K562 (cell line): Measurements from ENCODE around the gene RDH13. TPM values are rescaled to one million over a fixed set of nuclear protein-coding genes. Genes with fewer than 3 reads are reported as not detected.
A peak's percentile ranks its signal among the peaks of the same experiment; 100 is the strongest.
"Not testable (repeated sequence)": the region's sequence is repeated elsewhere in the genome, so short reads cannot be mapped to it uniquely, and the experiment has no call there.

ENCODE experiments used
- ATAC-seq: fragments of 200-7000 bp; cut with Tn5 transposase; 3 replicates; pipeline ENCODE4 v1.9.1; 2020; ENCODE audit warnings: moderate library complexity
- BruUV-seq: library from RNA; stranded (reverse); fragments of 400-500 nt; replicated peaks from 2 replicates; lab custom pipeline; 2021; lab: Mats Ljungman, UMichigan
- CTCF ChIA-PET: fragments of 300-600 bp; formaldehyde crosslinking; extraction: SDS; loops from one replicate; lab custom pipeline; 2021; ENCODE audit warnings: low intra/inter-chr PET ratio; lab: Yijun Ruan, JAX
- POLR2A ChIA-PET: fragments of 300-600, 350-650 bp; sonication (Branson Sonifier 250); formaldehyde crosslinking; extraction: SDS; loops from one replicate; lab custom pipeline; 2021; ENCODE audit warnings: antibody characterized with exemption, inconsistent platforms; lab: Yijun Ruan, JAX
- DNase-seq, 4 experiments: peaks; one replicate each; pipeline versions ENCODE4 v3.0.0 to v3.0.0-alpha.2; 2011 to 2018; ENCODE audit warnings: low spot score in 3 of 4, mixed read lengths in 3 of 4; ENCODE audit errors: extremely low read depth in 1 of 4
- FAIRE-seq: peaks from 2 replicates; lab custom pipeline; 2011; peaks lifted over from hg19 to GRCh38; lab: Jason Lieb, UNC
- H2AFZ ChIP-seq: 2 replicates; pipeline ENCODE4 v1.6.0; 2011; ENCODE audit warnings: low read depth, low read length, control low read depth, inconsistent platforms
- H3K27ac ChIP-seq: fragments of 200-600 bp; 3 replicates; pipeline ENCODE4 v1.8.0; 2011; ENCODE audit warnings: low read depth, mild to moderate bottlenecking, control low read depth, inconsistent platforms, low read length, moderate library complexity, mixed read lengths; ENCODE audit errors: extremely low read depth
- H3K27me3 ChIP-seq, 2 experiments: fragments of 300-600 bp in 1 of 2; 2 replicates in 1 of 2; 3 replicates in 1 of 2; pipeline versions ENCODE4 v1.6.0 to v1.8.0; 2011; ENCODE audit warnings: inconsistent platforms in 2 of 2, low read length in 2 of 2, mild to moderate bottlenecking in 1 of 2, mixed read lengths in 1 of 2, moderate library complexity in 1 of 2; ENCODE audit not compliant: control insufficient read depth in 2 of 2, insufficient read depth in 2 of 2
- H3K36me3 ChIP-seq: fragments of 300-600 bp; 3 replicates; pipeline ENCODE4 v1.8.0; 2011; ENCODE audit warnings: mild to moderate bottlenecking, low read length, inconsistent platforms; ENCODE audit not compliant: control insufficient read depth, insufficient read depth
- H3K4me1 ChIP-seq, 2 experiments: fragments of 200-600 bp in 1 of 2; replicated peaks in 1 of 2; 2 replicates in 1 of 2; 3 replicates in 1 of 2; pipeline versions ENCODE4 v1.5.1 to v1.8.0; 2011; ENCODE audit warnings: inconsistent platforms in 2 of 2, low read length in 2 of 2, mild to moderate bottlenecking in 1 of 2, mixed read lengths in 1 of 2, moderate library complexity in 1 of 2; ENCODE audit not compliant: control insufficient read depth in 2 of 2, insufficient read depth in 2 of 2
- H3K4me2 ChIP-seq: 2 replicates; pipeline ENCODE4 v1.6.1; 2011; ENCODE audit warnings: low read length, control low read depth, inconsistent platforms, mixed read lengths; ENCODE audit not compliant: insufficient read depth
- H3K4me3 ChIP-seq: fragments of 200-600 bp; sonication (generic), shearing (Covaris generic); 2 replicates; pipeline ENCODE4 v1.5.1; 2016; ENCODE audit warnings: control low read depth, inconsistent platforms
- H3K79me2 ChIP-seq: fragments of 200-600 bp; 3 replicates; pipeline ENCODE4 v1.8.0; 2011; ENCODE audit warnings: low read length, inconsistent platforms; ENCODE audit not compliant: control insufficient read depth, insufficient read depth
- H3K9ac ChIP-seq, 2 experiments: 2 replicates each; pipeline versions ENCODE4 v1.6.0 to v1.6.1; 2011; ENCODE audit warnings: low read depth in 2 of 2, low read length in 2 of 2, control low read depth in 1 of 2, inconsistent platforms in 1 of 2, mild to moderate bottlenecking in 1 of 2, mixed read lengths in 1 of 2; ENCODE audit not compliant: insufficient read depth in 1 of 2
- H3K9me1 ChIP-seq: one replicate; pipeline ENCODE4 v1.6.0; 2011; ENCODE audit warnings: inconsistent platforms, mild to moderate bottlenecking, low read length, moderate library complexity; ENCODE audit not compliant: control insufficient read depth, insufficient read depth
- H3K9me3 ChIP-seq: replicated peaks from 2 replicates; pipeline ENCODE4 v1.5.1; 2011; ENCODE audit warnings: low read depth, low read length, inconsistent platforms; ENCODE audit not compliant: control insufficient read depth, insufficient read depth
- H4K20me1 ChIP-seq: replicated peaks from 2 replicates; pipeline ENCODE4 v1.6.1; 2011; ENCODE audit warnings: low read length, inconsistent platforms, mixed read lengths; ENCODE audit not compliant: control insufficient read depth, insufficient read depth
- CEBPG ChIP-seq, 3 experiments: fragments of 200-800 bp in 1 of 3; sonication (Bioruptor generic) in 1 of 3; sonication (generic) in 1 of 3; formaldehyde crosslinking in 1 of 3; IDR thresholded peaks in 2 of 3; conservative IDR thresholded peaks in 1 of 3; 2 replicates each; pipeline versions ENCODE4 v1.6.1 to v1.8.0; 2016 to 2022; ENCODE audit warnings: missing compliant biosample characterization in 2 of 3, missing genetic modification characterization in 2 of 3, mild to moderate bottlenecking in 1 of 3, missing genetic modification reagents in 1 of 3
- EP400 ChIP-seq: fragments of 450-650 bp; IDR thresholded peaks from 2 replicates; pipeline ENCODE4 v1.6.1; 2017; ENCODE audit warnings: antibody characterized with exemption, mild to moderate bottlenecking, moderate library complexity
- MEIS2 ChIP-seq: fragments of 450-650 bp; IDR thresholded peaks from 2 replicates; pipeline ENCODE4 v1.6.1; 2014; ENCODE audit warnings: mild to moderate bottlenecking; ENCODE audit not compliant: partially characterized antibody
- ZSCAN32 ChIP-seq: fragments of 450-650 bp; formaldehyde crosslinking; IDR thresholded peaks from 2 replicates; pipeline ENCODE4 v1.4.0; 2020; ENCODE audit warnings: mild to moderate bottlenecking, moderate library complexity
- WGBS: fragments of 100-300 bp; shearing (Covaris generic); methylation state at CpG from one replicate; pipeline ENCODE4 v1.1.6; 2016; ENCODE audit warnings: low coverage, mixed read lengths; ENCODE audit not compliant: insufficient coverage; ENCODE audit errors: missing lambda C conversion rate; 5-methylcytosine and 5-hydroxymethylcytosine counted together
- in situ Hi-C: fragments of 300-500 bp; cut with MboI; formaldehyde crosslinking; loops from 4 replicates; pipeline ENCODE4 v1.15.0; 2018; ENCODE audit warnings: inconsistent platforms, mixed read lengths
- intact Hi-C: fragments of 100-400 bp; cut with micrococcal nuclease; formaldehyde crosslinking; loops from 2 replicates; pipeline ENCODE4 v1.14.2; 2022
- polyA plus RNA-seq, 8 experiments: library from polyadenylated mRNA; depleted of rRNA in 4 of 8; stranded (reverse) in 5 of 8; unstranded in 3 of 8; fragments of >200 nt; fragmentation: Nextera tagmentation in 2 of 8; fragmentation: Illumina TruSeq in 1 of 8; extraction: Ambion mirVana in 2 of 8; extraction: Trizol in 1 of 8; gene quantifications; 2 replicates each; pipeline versions ENCODE4 v1.2.1 to v1.2.3, GENCODE V29; 2011 to 2014; ENCODE audit warnings: inconsistent platforms in 1 of 8, missing spikeins in 1 of 8
- total RNA-seq, 7 experiments: library from RNA; depleted of rRNA in 6 of 7; stranded (reverse); fragments of >200 nt in 6 of 7; fragmentation: Illumina TruSeq in 2 of 7; extraction: Trizol in 2 of 7; gene quantifications; 2 replicates each; pipeline versions ENCODE4 v1.2.1 to v1.2.3, GENCODE V29; 2011 to 2021; ENCODE audit warnings: low replicate concordance in 1 of 7
- TF ChIP-seq, protein P1 (sequence below): fragments of 450-650 bp; formaldehyde crosslinking; IDR thresholded peaks from 2 replicates; pipeline ENCODE4 v1.4.0; 2022; ENCODE audit warnings: mild to moderate bottlenecking, moderate library complexity
- TF ChIP-seq, protein P2 (sequence below), 2 experiments: fragments of 450-650 bp in 1 of 2; sonication (generic) in 1 of 2; formaldehyde crosslinking in 1 of 2; IDR thresholded peaks in 1 of 2; conservative IDR thresholded peaks in 1 of 2; 2 replicates each; pipeline versions ENCODE4 v1.6.1 to v1.8.1; 2016 to 2023; ENCODE audit warnings: mild to moderate bottlenecking in 2 of 2, moderate library complexity in 2 of 2, inconsistent platforms in 1 of 2, missing genetic modification reagents in 1 of 2

The RDH13 gene
- total and polyA plus RNA-seq, 9 of the 15 experiments (the other 6 are each of a cell fraction or from before 2014, with no cell fraction given), result 7.5 to 70.3 (median 39.5) TPM

DNA sequence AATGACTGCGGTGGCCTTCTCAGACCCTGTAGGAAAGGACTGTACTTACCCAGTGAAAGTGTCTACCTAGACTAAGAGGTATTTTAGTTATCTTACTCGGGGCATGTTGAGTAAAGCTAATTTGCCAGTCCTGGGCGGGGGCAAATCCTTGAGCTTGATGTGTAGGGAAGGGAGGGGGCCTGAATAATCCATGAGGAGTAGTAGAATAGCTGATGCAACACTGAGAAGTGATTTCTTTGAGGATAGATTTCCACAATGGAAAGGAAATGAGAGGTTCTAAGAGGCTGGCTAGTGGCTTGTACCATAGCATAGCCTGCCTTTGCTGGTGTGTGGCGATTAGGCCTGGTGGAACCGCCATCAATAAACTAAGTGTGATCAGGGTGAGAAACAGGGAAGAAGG, 54.8 kb downstream of the RDH13 start:
- FAIRE-seq, H3K9me1 ChIP-seq, BruUV-seq, ATAC-seq, H3K27me3 ChIP-seq, H2AFZ ChIP-seq, DNase-seq, H3K9me3 ChIP-seq, intact Hi-C loops, H3K36me3 ChIP-seq: not testable (repeated sequence)
- Histone ChIP-seq H3K4me3 (peak overlapping the region; percentile 61), H3K79me2 (peaks cover 48% of the 10 kb centered on the region)
- TF ChIP-seq, protein P1, sequence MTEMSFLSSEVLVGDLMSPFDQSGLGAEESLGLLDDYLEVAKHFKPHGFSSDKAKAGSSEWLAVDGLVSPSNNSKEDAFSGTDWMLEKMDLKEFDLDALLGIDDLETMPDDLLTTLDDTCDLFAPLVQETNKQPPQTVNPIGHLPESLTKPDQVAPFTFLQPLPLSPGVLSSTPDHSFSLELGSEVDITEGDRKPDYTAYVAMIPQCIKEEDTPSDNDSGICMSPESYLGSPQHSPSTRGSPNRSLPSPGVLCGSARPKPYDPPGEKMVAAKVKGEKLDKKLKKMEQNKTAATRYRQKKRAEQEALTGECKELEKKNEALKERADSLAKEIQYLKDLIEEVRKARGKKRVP (CRISPR knock-in tag), result peak; percentile 85
- TF ChIP-seq CEBPG (CRISPR knock-in tag; IDR thresholded peaks at IDR 0.05), result peak; percentile 70
- TF ChIP-seq CEBPG (tag; conservative IDR thresholded peaks at IDR 0.05 in 1 of 2, IDR thresholded peaks at IDR 0.05 in 1 of 2), result peak in 1 of 2 experiments; percentile 66; a peak in 1 of 4 replicates
- TF ChIP-seq ZSCAN32, result peak; percentile 80
- TF ChIP-seq, protein P2, sequence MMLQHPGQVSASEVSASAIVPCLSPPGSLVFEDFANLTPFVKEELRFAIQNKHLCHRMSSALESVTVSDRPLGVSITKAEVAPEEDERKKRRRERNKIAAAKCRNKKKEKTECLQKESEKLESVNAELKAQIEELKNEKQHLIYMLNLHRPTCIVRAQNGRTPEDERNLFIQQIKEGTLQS (IDR thresholded peaks at IDR 0.05), result peak; percentile 64
- TF ChIP-seq, protein P2 (CRISPR knock-in tag; conservative IDR thresholded peaks at IDR 0.05), result not testable (repeated sequence)
- TF ChIP-seq MEIS2, result peak; percentile 11
- peak; percentile 45 for TF ChIP-seq EP400
- TF ChIP-seq, all 486 proteins: peak for 6; not testable (repeated sequence) for 480
- H3K4me1 ChIP-seq, H4K20me1 ChIP-seq, in situ Hi-C loops, CTCF ChIA-PET, H3K27ac ChIP-seq: not testable (repeated sequence)
- 40% methylated on average over 4 of the region's 5 CpGs for WGBS
- POLR2A ChIA-PET, result interaction anchor here (0.7 to 1.7 kb wide), 3 partner anchors 18 to 58 kb away, joined by 3 to 4 read pairs (median 3); no protein-coding TSS in a partner anchor
- H3K9ac ChIP-seq, result peak overlapping the region in 1 of 2 experiments; percentile 81; a peak in 1 of 4 replicates
- peak overlapping the region; percentile 91 for H3K4me2 ChIP-seq
